HCT116 (cell line): ENCODE measurements around the gene GRIK3. TPM values are rescaled to one million over a fixed set of nuclear protein-coding genes. Genes with fewer than 3 reads are reported as not detected.

Experiments used
- ATAC-seq: fragments of 200-7000 bp; cut with Tn5 transposase; 2 replicates; pipeline ENCODE4 v1.9.1; 2020; ENCODE audit warnings: mild to moderate bottlenecking, moderate library complexity
- BruUV-seq: library from RNA; stranded (reverse); fragments of 400-500 nt; replicated peaks from 2 replicates; lab custom pipeline; 2021; lab: Mats Ljungman, UMichigan
- CTCF ChIA-PET: fragments of 300-600 bp; sonication (Branson Sonifier 250); formaldehyde crosslinking; loops from one replicate; lab custom pipeline; 2021; ENCODE audit warnings: antibody characterized with exemption; lab: Charles Lee
- POLR2A ChIA-PET: fragments of 300-600, 350-600 bp; sonication (Branson Sonifier 250); formaldehyde crosslinking; loops from one replicate; lab custom pipeline; 2021; ENCODE audit warnings: antibody characterized with exemption; lab: Charles Lee
- RAD21 ChIA-PET, 2 experiments: fragments of 300-600 bp; sonication (Branson Sonifier 250); formaldehyde crosslinking; loops; one replicate each; lab custom pipeline; 2023; ENCODE audit warnings: low total read pairs in 2 of 2; ENCODE audit not compliant: uncharacterized antibody in 2 of 2, unreplicated experiment in 2 of 2, low non-redundant PET in 1 of 2; lab: Charles Lee
- DNase-seq: peaks from one replicate; pipeline ENCODE4 v3.0.0-alpha.2; 2010; ENCODE audit warnings: low read depth, low spot score
- H2AFZ ChIP-seq: fragments of 200-600 bp; shearing (Covaris generic), sonication (generic); 2 replicates; pipeline ENCODE4 v1.6.1; 2017; ENCODE audit warnings: low read depth, mixed run types, mixed read lengths, antibody characterized with exemption, low read length; ENCODE audit not compliant: poor library complexity, severe bottlenecking
- H3K27ac ChIP-seq: 2 replicates; pipeline ENCODE4 v1.5.1; 2012; ENCODE audit warnings: low read depth, low read length
- H3K27me3 ChIP-seq: fragments of 200-600 bp; sonication (generic); 2 replicates; pipeline ENCODE4 v1.6.1; 2016; ENCODE audit warnings: mixed run types, low read length, mixed read lengths; ENCODE audit not compliant: insufficient read depth
- H3K36me3 ChIP-seq, 2 experiments: fragments of 200-500 bp in 1 of 2; fragments of 200-600 bp in 1 of 2; sonication (Bioruptor generic) in 1 of 2; sonication (generic) in 1 of 2; 2 replicates each; pipeline versions ENCODE4 v1.5.1 to v1.6.1; 2014 to 2016; ENCODE audit warnings: low read length in 2 of 2, inconsistent platforms in 1 of 2, mixed read lengths in 1 of 2, mixed run types in 1 of 2; ENCODE audit not compliant: insufficient read depth in 2 of 2, control insufficient read depth in 1 of 2
- H3K4me1 ChIP-seq, 2 experiments: fragments of 200-600 bp in 1 of 2; sonication (generic) in 1 of 2; 2 replicates each; pipeline versions ENCODE4 v1.5.1 to v1.6.1; 2012 to 2017; ENCODE audit warnings: low read length in 2 of 2, inconsistent platforms in 1 of 2, mild to moderate bottlenecking in 1 of 2, mixed read lengths in 1 of 2, mixed run types in 1 of 2, moderate library complexity in 1 of 2; ENCODE audit not compliant: insufficient read depth in 2 of 2, control insufficient read depth in 1 of 2
- H3K4me2 ChIP-seq: fragments of 200-600 bp; sonication (generic); 2 replicates; pipeline ENCODE4 v1.6.1; 2017; ENCODE audit warnings: mixed run types, low read length, mixed read lengths
- H3K4me3 ChIP-seq, 2 experiments: fragments of 200-600 bp in 1 of 2; sonication (generic) in 1 of 2; replicated peaks in 1 of 2; 2 replicates each; pipeline ENCODE4 v1.5.1; 2011 to 2016; ENCODE audit warnings: low read length in 2 of 2, control low read depth in 1 of 2, low read depth in 1 of 2, mild to moderate bottlenecking in 1 of 2, mixed read lengths in 1 of 2, mixed run types in 1 of 2
- H3K79me2 ChIP-seq: fragments of 200-600 bp; sonication (generic); 2 replicates; pipeline ENCODE4 v1.6.1; 2017; ENCODE audit warnings: mild to moderate bottlenecking, mixed run types, low read length, moderate library complexity, mixed read lengths; ENCODE audit not compliant: insufficient read depth
- H3K9ac ChIP-seq: fragments of 200-600 bp; sonication (generic); 2 replicates; pipeline ENCODE4 v1.6.1; 2016; ENCODE audit warnings: low read length, mixed read lengths
- H3K9me2 ChIP-seq: fragments of 200-600 bp; sonication (generic), shearing (Covaris generic); 2 replicates; pipeline ENCODE4 v1.6.1; 2017; ENCODE audit warnings: mixed run types, mild to moderate bottlenecking, moderate library complexity; ENCODE audit not compliant: insufficient read depth
- H3K9me3 ChIP-seq, 2 experiments: fragments of 200-500 bp in 1 of 2; fragments of 200-600 bp in 1 of 2; sonication (Bioruptor generic) in 1 of 2; sonication (generic) in 1 of 2; 2 replicates each; pipeline ENCODE4 v1.6.1; 2014 to 2017; ENCODE audit warnings: low read length in 2 of 2, mixed read lengths in 2 of 2, inconsistent platforms in 1 of 2, low read depth in 1 of 2, mild to moderate bottlenecking in 1 of 2, mixed run types in 1 of 2, moderate library complexity in 1 of 2; ENCODE audit not compliant: control insufficient read depth in 1 of 2, insufficient read depth in 1 of 2
- H4K20me1 ChIP-seq: fragments of 200-600 bp; sonication (generic), shearing (Covaris generic); 2 replicates; pipeline ENCODE4 v1.6.1; 2017; ENCODE audit warnings: mixed run types, mild to moderate bottlenecking, moderate library complexity; ENCODE audit not compliant: insufficient read depth
- ATF3 ChIP-seq: IDR thresholded peaks from 2 replicates; pipeline ENCODE4 v1.6.1; 2012
- CEBPB ChIP-seq: IDR thresholded peaks from 2 replicates; pipeline ENCODE4 v1.6.1; 2012; ENCODE audit warnings: low read depth
- CTCF ChIP-seq, 3 experiments: fragments of 200-600 bp in 1 of 3; sonication (generic) in 1 of 3; IDR thresholded peaks in 2 of 3; conservative IDR thresholded peaks in 1 of 3; 2 replicates each; pipeline ENCODE4 v1.5.1; 2012 to 2017; ENCODE audit warnings: low read depth in 2 of 3, low read length in 2 of 3, antibody characterized with exemption in 1 of 3, borderline replicate concordance in 1 of 3, control low read depth in 1 of 3, mild to moderate bottlenecking in 1 of 3, mixed read lengths in 1 of 3, mixed run types in 1 of 3, moderate library complexity in 1 of 3; ENCODE audit not compliant: insufficient read depth in 1 of 3
- EGR1 ChIP-seq: IDR thresholded peaks from 2 replicates; pipeline ENCODE4 v1.6.1; 2012; ENCODE audit warnings: low read depth
- ELF1 ChIP-seq: IDR thresholded peaks from 2 replicates; pipeline ENCODE4 v1.6.1; 2012; ENCODE audit warnings: low read depth, borderline replicate concordance
- EZH2 ChIP-seq: fragments of 200-600 bp; sonication (generic); IDR thresholded peaks from 2 replicates; pipeline ENCODE4 v1.6.1; 2017; ENCODE audit warnings: antibody characterized with exemption, mixed run types
- EZH2phosphoT487 ChIP-seq: fragments of 200-600 bp; IDR thresholded peaks from 2 replicates; pipeline ENCODE4 v1.6.1; 2018; ENCODE audit warnings: antibody characterized with exemption, borderline replicate concordance
- FOSL1 ChIP-seq: IDR thresholded peaks from 2 replicates; pipeline ENCODE4 v1.6.1; 2012; ENCODE audit warnings: low read depth
- JUND ChIP-seq: IDR thresholded peaks from 2 replicates; pipeline ENCODE4 v1.6.1; 2012
- POLR2A ChIP-seq: IDR thresholded peaks from 2 replicates; pipeline ENCODE4 v1.7.0; 2011; ENCODE audit warnings: borderline replicate concordance; ENCODE audit not compliant: insufficient read depth, insufficient read length; ENCODE audit errors: extremely low read depth
- RAD21 ChIP-seq: IDR thresholded peaks from 2 replicates; pipeline ENCODE4 v1.6.1; 2012; ENCODE audit warnings: low read depth, mild to moderate bottlenecking
- REST ChIP-seq: IDR thresholded peaks from 2 replicates; pipeline ENCODE4 v1.6.1; 2012; ENCODE audit warnings: low read depth
- SIN3A ChIP-seq: IDR thresholded peaks from 2 replicates; pipeline ENCODE4 v1.6.1; 2012; ENCODE audit warnings: low read depth
- SP1 ChIP-seq: IDR thresholded peaks from 2 replicates; pipeline ENCODE4 v1.6.1; 2012; ENCODE audit warnings: low read depth
- SRF ChIP-seq: IDR thresholded peaks from 2 replicates; pipeline ENCODE4 v1.6.1; 2012; ENCODE audit warnings: low read depth
- TCF7L2 ChIP-seq: IDR thresholded peaks from 2 replicates; pipeline ENCODE4 v1.7.0; 2011; ENCODE audit warnings: borderline replicate concordance, inconsistent platforms; ENCODE audit not compliant: insufficient read depth, insufficient read length; ENCODE audit errors: extremely low read depth
- YY1 ChIP-seq: IDR thresholded peaks from 2 replicates; pipeline ENCODE4 v1.6.1; 2011; ENCODE audit warnings: low read length, low read depth, moderate library complexity, mild to moderate bottlenecking; ENCODE audit not compliant: insufficient replicate concordance; ENCODE audit errors: extremely low read depth
- ZFX ChIP-seq: fragments of 450-650 bp; IDR thresholded peaks from 2 replicates; pipeline ENCODE4 v1.6.1; 2017
- ZNF274 ChIP-seq: fragments of 200-500 bp; sonication (Bioruptor generic); IDR thresholded peaks from 2 replicates; pipeline ENCODE4 v1.6.1; 2014; ENCODE audit warnings: mild to moderate bottlenecking, low read depth, low read length, inconsistent platforms
- intact Hi-C: fragments of 100-400 bp; cut with micrococcal nuclease; formaldehyde crosslinking; loops from 2 replicates; pipeline ENCODE4 v1.10.0; 2022
- total RNA-seq: library from RNA; stranded (reverse); gene quantifications from one replicate; pipeline ENCODE4 v1.2.1, GENCODE V29; 2021; ENCODE audit not compliant: unreplicated experiment

Gene GRIK3
- total RNA-seq, 1 experiment from 2014 or later = not detected

GRCh38 chr1:36772647-36773495, 261.4 kb downstream of the GRIK3 start:
- peaks cover 82% of the 10 kb centered on the region for H3K27me3 ChIP-seq
- no peaks in the 10 kb centered on the region for H3K79me2 ChIP-seq
- H3K9me2 ChIP-seq = no peaks in the 10 kb centered on the region
- H3K4me1 ChIP-seq = no peaks in the 10 kb centered on the region
- H3K9me3 ChIP-seq = no peaks in the 10 kb centered on the region
- DNase-seq = no peak
- no peaks in the 10 kb centered on the region for H3K36me3 ChIP-seq
- H3K9ac ChIP-seq = no peak overlapping the region
- H3K27ac ChIP-seq = no peak overlapping the region
- no peak for TF ChIP-seq ATF3
- TF ChIP-seq CTCF (IDR thresholded peaks at IDR 0.05 in 2 of 3, conservative IDR thresholded peaks at IDR 0.05 in 1 of 3; ENCODE audit: borderline replicate concordance in 1 of 3, insufficient read depth in 1 of 3, low read depth in 2 of 3, low read length in 2 of 3) = no peak
- no peak for TF ChIP-seq RAD21
- TF ChIP-seq SIN3A = no peak
- TF ChIP-seq ELF1 = no peak
- no peak for TF ChIP-seq ZNF274
- TF ChIP-seq TCF7L2 = no peak
- TF ChIP-seq EZH2phosphoT487 = no peak
- TF ChIP-seq JUND = no peak
- TF ChIP-seq EZH2 = no peak
- no peak for TF ChIP-seq POLR2A
- no peak for TF ChIP-seq SP1
- TF ChIP-seq YY1 = no peak
- TF ChIP-seq FOSL1 = no peak
- no peak for TF ChIP-seq SRF
- TF ChIP-seq ZFX = no peak
- TF ChIP-seq EGR1 = no peak
- TF ChIP-seq CEBPB = no peak
- TF ChIP-seq REST = no peak
- no peaks in the 10 kb centered on the region for H4K20me1 ChIP-seq
- H3K4me2 ChIP-seq = no peak overlapping the region
- ChIA-PET POLR2A (no interaction called here), RAD21 (no interaction called here), CTCF (no interaction called here)
- intact Hi-C loops = no loop called here
- BruUV-seq = no TSS peak
- no peak overlapping the region for H2AFZ ChIP-seq
- no peak overlapping the region for H3K4me3 ChIP-seq
- no peak for ATAC-seq
